GM23338 (cell line): ENCODE data around the gene SNAPC4. TPM values are rescaled to one million over a fixed set of nuclear protein-coding genes. Genes with fewer than 3 reads are reported as not detected.
A peak's percentile ranks its signal among the peaks of the same experiment; 100 is the strongest.

Experiments used
- ATAC-seq: fragments of 200-7000 bp; cut with Tn5 transposase; 3 replicates; pipeline ENCODE4 v1.9.1; 2020
- DNase-seq: peaks from one replicate; pipeline ENCODE4 v3.0.0-alpha.2; 2015; ENCODE audit warnings: low spot score
- H2AFZ ChIP-seq: fragments of 200-600 bp; sonication (generic); 2 replicates; pipeline ENCODE4 v1.8.0; 2016; ENCODE audit warnings: antibody characterized with exemption, mild to moderate bottlenecking, moderate library complexity
- H3F3A ChIP-seq: fragments of 200-600 bp; sonication (generic); replicated peaks from 2 replicates; pipeline ENCODE4 v1.8.0; 2017; ENCODE audit warnings: antibody characterized with exemption, mixed run types, low read depth
- H3K27ac ChIP-seq: fragments of 200-600 bp; sonication (generic); 2 replicates; pipeline ENCODE4 v1.6.1; 2016; ENCODE audit warnings: low read depth
- H3K27me3 ChIP-seq: fragments of 200-600 bp; sonication (generic); 2 replicates; pipeline ENCODE4 v1.8.0; 2016; ENCODE audit warnings: mild to moderate bottlenecking, mixed run types, moderate library complexity; ENCODE audit not compliant: insufficient read depth
- H3K36me3 ChIP-seq: fragments of 200-600 bp; sonication (generic); 2 replicates; pipeline ENCODE4 v1.8.0; 2016; ENCODE audit warnings: mild to moderate bottlenecking; ENCODE audit not compliant: insufficient read depth
- H3K4me1 ChIP-seq: fragments of 200-600 bp; sonication (generic); 2 replicates; pipeline ENCODE4 v1.8.0; 2016; ENCODE audit warnings: mild to moderate bottlenecking, moderate library complexity; ENCODE audit not compliant: insufficient read depth
- H3K4me2 ChIP-seq: fragments of 200-600 bp; sonication (generic); 2 replicates; pipeline ENCODE4 v1.7.1; 2017; ENCODE audit warnings: mixed run types
- H3K4me3 ChIP-seq: fragments of 200-600 bp; sonication (generic); 2 replicates; pipeline ENCODE4 v1.6.1; 2016; ENCODE audit warnings: mixed run types
- H3K79me2 ChIP-seq: fragments of 200-600 bp; sonication (generic); replicated peaks from 2 replicates; pipeline ENCODE4 v1.8.0; 2017; ENCODE audit warnings: mild to moderate bottlenecking; ENCODE audit not compliant: insufficient read depth
- H3K9me2 ChIP-seq: fragments of 200-600 bp; sonication (generic); 2 replicates; pipeline ENCODE4 v1.8.0; 2017; ENCODE audit not compliant: insufficient read depth
- H4K20me1 ChIP-seq: fragments of 200-600 bp; sonication (generic); replicated peaks from 2 replicates; pipeline ENCODE4 v1.8.0; 2017; ENCODE audit warnings: mild to moderate bottlenecking; ENCODE audit not compliant: insufficient read depth
- H3K27ac Mint-ChIP-seq: 2 replicates; pipeline ENCODE4 v1.8.0; 2020; ENCODE audit warnings: inconsistent platforms, mild to moderate bottlenecking, moderate library complexity, mixed read lengths
- H3K27me3 Mint-ChIP-seq: 3 replicates; pipeline ENCODE4 v1.8.0; 2022; ENCODE audit warnings: low read depth, mild to moderate bottlenecking, moderate library complexity, mixed read lengths, inconsistent platforms; ENCODE audit not compliant: insufficient read depth, poor library complexity
- H3K36me3 Mint-ChIP-seq: 3 replicates; pipeline ENCODE4 v1.8.0; 2021; ENCODE audit warnings: low read depth, mild to moderate bottlenecking, inconsistent platforms, moderate library complexity, mixed read lengths
- H3K4me1 Mint-ChIP-seq: 3 replicates; pipeline ENCODE4 v1.8.0; 2020; ENCODE audit warnings: mild to moderate bottlenecking, inconsistent platforms, mixed read lengths
- H3K4me3 Mint-ChIP-seq: 3 replicates; pipeline ENCODE4 v1.8.0; 2021; ENCODE audit warnings: moderate library complexity, mild to moderate bottlenecking, inconsistent platforms, mixed read lengths
- H3K9me3 Mint-ChIP-seq: 3 replicates; pipeline ENCODE4 v1.8.0; 2020; ENCODE audit warnings: moderate library complexity, mild to moderate bottlenecking, inconsistent platforms, mixed read lengths
- CREB1 ChIP-seq: fragments of 250-450 bp; sonication (Bioruptor Pico); IDR thresholded peaks from 2 replicates; pipeline ENCODE4 v1.5.0; 2020; ENCODE audit warnings: low read depth, mild to moderate bottlenecking, moderate library complexity
- EZH2 ChIP-seq: fragments of 200-600 bp; sonication (generic); IDR thresholded peaks from one replicate; pipeline ENCODE4 v1.8.0; 2017; ENCODE audit warnings: antibody characterized with exemption, mild to moderate bottlenecking, low read depth; ENCODE audit not compliant: unreplicated experiment
- EZH2phosphoT487 ChIP-seq: fragments of 200-600 bp; sonication (generic); IDR thresholded peaks from one replicate; pipeline ENCODE4 v1.8.1; 2018; ENCODE audit warnings: antibody characterized with exemption; ENCODE audit not compliant: unreplicated experiment
- JUNB ChIP-seq: IDR thresholded peaks from one replicate; pipeline ENCODE4 v1.6.1; 2016; ENCODE audit warnings: antibody characterized with exemption; ENCODE audit not compliant: unreplicated experiment
- NANOG ChIP-seq: IDR thresholded peaks from 2 replicates; pipeline ENCODE4 v1.6.1; 2016; ENCODE audit warnings: antibody characterized with exemption, borderline replicate concordance
- POLR2AphosphoS5 ChIP-seq: IDR thresholded peaks from 2 replicates; pipeline ENCODE4 v1.6.1; 2016; ENCODE audit warnings: antibody characterized with exemption, low read depth
- REST ChIP-seq: IDR thresholded peaks from one replicate; pipeline ENCODE4 v1.6.1; 2018; ENCODE audit warnings: antibody characterized with exemption; ENCODE audit not compliant: unreplicated experiment
- STAT1 ChIP-seq: IDR thresholded peaks from one replicate; pipeline ENCODE4 v1.6.1; 2016; ENCODE audit warnings: antibody characterized with exemption; ENCODE audit not compliant: unreplicated experiment
- ZNF114 ChIP-seq: fragments of 250-450 bp; sonication (Bioruptor Pico); IDR thresholded peaks from 2 replicates; pipeline ENCODE4 v1.5.0; 2020; ENCODE audit warnings: mild to moderate bottlenecking, moderate library complexity
- ZNF462 ChIP-seq: fragments of 250-450 bp; sonication (Bioruptor Pico); IDR thresholded peaks from 2 replicates; pipeline ENCODE4 v1.5.0; 2020; ENCODE audit warnings: mild to moderate bottlenecking, moderate library complexity
- polyA plus RNA-seq: library from polyadenylated mRNA; unstranded; fragments of >200 nt; fragmentation: Nextera tagmentation; extraction: Ambion mirVana; gene quantifications from 2 replicates; pipeline ENCODE4 v1.2.1, GENCODE V29; 2016
- total RNA-seq: library from RNA; depleted of rRNA; stranded (reverse); fragments of >200 nt; shearing (Covaris generic); gene quantifications from 2 replicates; pipeline ENCODE4 v1.2.3, GENCODE V29; 2014

SNAPC4 gene
- total and polyA plus RNA-seq, 2 experiments from 2014 or later, result 8.8 to 22.7 TPM

GRCh38 chr9:136433043-136433715 is 33.2 kb upstream of the SNAPC4 start:
- H3K27me3 Mint-ChIP-seq, result peaks cover 8% of the 10 kb centered on the region
- H3K4me3 ChIP-seq, result no peak overlapping the region
- H3K79me2 ChIP-seq, result peaks cover 25% of the 10 kb centered on the region
- H3K27ac Mint-ChIP-seq, result no peak overlapping the region
- H3K4me2 ChIP-seq, result no peak overlapping the region
- H3K4me1 ChIP-seq, result no peaks in the 10 kb centered on the region
- DNase-seq, result peak; percentile 13
- peak; percentile 16; the same call in 2 of the 3 replicates for ATAC-seq
- no peaks in the 10 kb centered on the region for H3F3A ChIP-seq
- no peak overlapping the region for H2AFZ ChIP-seq
- H3K36me3 Mint-ChIP-seq, result peaks cover 3% of the 10 kb centered on the region
- H3K9me2 ChIP-seq, result no peaks in the 10 kb centered on the region
- no peak overlapping the region for H3K4me3 Mint-ChIP-seq
- no peaks in the 10 kb centered on the region for H3K27me3 ChIP-seq
- no peaks in the 10 kb centered on the region for H3K36me3 ChIP-seq
- H3K4me1 Mint-ChIP-seq, result peaks cover 16% of the 10 kb centered on the region
- TF ChIP-seq CREB1 (no peak), EZH2phosphoT487 (no peak), ZNF462 (CRISPR knock-in tag) (no peak), POLR2AphosphoS5 (no peak), JUNB (no peak), ZNF114 (CRISPR knock-in tag) (no peak), REST (no peak), NANOG (no peak), STAT1 (no peak), EZH2 (no peak)
- H3K9me3 Mint-ChIP-seq, result no peaks in the 10 kb centered on the region
- H3K27ac ChIP-seq, result no peak overlapping the region
- H4K20me1 ChIP-seq, result peaks cover 14% of the 10 kb centered on the region; the same call in 1 of the 2 replicates
